HuH-7.5 (cell line): ENCODE results near the gene CELSR3.

Experiments
- DNase-seq: peaks from one replicate; pipeline ENCODE4 v3.0.0; 2011; ENCODE audit warnings: low spot score

Gene CELSR3

GRCh38 chr3:48599077-48599501, 63.6 kb downstream of the CELSR3 start:
- no peak for DNase-seq

DNA sequence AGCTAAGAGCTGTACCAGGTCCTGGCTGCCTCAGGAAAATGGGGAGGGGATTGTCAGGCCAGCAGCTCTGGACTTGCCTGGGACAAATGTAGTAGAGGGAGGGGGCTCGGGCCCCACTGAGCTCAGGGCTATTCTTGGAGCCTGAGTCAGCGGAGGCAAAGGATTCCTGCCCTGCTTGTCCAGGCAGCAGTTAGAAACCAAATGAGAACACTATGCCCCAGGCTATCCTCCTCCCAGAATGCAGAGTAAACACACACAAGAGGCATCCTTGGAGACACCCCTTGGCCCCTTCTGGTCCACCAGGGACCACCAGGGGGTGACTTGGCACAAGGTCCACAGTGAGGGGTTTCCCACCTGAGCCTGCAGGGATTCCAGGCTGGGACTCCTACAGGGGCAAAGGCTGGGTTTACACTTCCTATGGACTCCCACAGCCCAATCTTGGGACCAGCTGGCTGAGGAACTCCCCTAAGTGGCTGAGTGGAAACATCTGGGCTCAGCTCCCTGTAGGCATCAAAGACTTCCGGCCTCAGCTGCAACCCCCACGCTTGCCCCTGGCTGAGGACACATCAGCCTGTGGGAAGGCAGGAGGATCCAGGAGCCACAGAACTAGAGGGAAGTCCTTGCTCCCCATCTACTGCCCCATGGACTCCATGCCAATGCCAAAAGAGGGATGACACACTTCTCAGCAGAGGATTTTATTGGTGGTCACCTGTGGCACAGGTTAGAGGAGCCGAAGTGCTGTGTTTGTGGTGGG, 64.2 kb downstream of the CELSR3 start:
- DNase-seq = no peak

- no peak for DNase-seq
Observed at GRCh38 chr3:48597408-48597800, 65.3 kb downstream of the CELSR3 start.

- DNase-seq = no peak
Observed at GRCh38 chr3:48596676-48597407, 65.8 kb downstream of the CELSR3 start.

- no peak for DNase-seq
Observed at GRCh38 chr3:48596157-48596556, 66.5 kb downstream of the CELSR3 start.

GRCh38 chr3:48595526-48596121, 67.1 kb downstream of the CELSR3 start:
- DNase-seq = no peak

DNA sequence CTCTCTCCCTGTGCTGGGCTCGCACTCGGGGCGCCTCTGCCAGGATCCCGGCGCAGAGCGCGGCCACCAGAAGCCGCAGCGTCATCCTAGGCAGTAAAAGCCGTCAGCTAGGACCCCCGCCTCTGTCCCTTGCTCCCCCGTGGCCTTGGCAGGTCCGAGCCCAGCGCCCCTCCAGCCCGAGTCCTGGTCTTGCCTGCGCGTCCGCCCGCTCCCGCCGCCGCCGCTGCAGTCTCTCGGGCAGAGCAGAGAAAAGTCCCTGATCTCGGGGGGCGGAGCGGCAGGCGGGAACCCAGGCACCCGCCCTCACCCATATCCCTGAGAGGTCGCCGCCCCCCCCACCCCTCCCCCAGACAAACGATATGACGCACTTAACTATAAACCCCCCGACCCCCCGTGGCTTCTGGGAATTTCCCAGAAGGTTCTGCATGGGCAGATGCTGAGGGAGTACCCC, 67.6 kb downstream of the CELSR3 start, which contains the start of gene COL7A1:
Gene COL7A1, minus strand, starts transcription at position 255 of the 451 bp plus-strand sequence. Its CDS starts 170 bp downstream, at position 85.
- no peak for DNase-seq

GRCh38 chr3:48594417-48595049, 68.2 kb downstream of the CELSR3 start:
- no peak for DNase-seq

- DNase-seq = no peak
Observed at GRCh38 chr3:48593337-48593736, 69.3 kb downstream of the CELSR3 start.

DNA sequence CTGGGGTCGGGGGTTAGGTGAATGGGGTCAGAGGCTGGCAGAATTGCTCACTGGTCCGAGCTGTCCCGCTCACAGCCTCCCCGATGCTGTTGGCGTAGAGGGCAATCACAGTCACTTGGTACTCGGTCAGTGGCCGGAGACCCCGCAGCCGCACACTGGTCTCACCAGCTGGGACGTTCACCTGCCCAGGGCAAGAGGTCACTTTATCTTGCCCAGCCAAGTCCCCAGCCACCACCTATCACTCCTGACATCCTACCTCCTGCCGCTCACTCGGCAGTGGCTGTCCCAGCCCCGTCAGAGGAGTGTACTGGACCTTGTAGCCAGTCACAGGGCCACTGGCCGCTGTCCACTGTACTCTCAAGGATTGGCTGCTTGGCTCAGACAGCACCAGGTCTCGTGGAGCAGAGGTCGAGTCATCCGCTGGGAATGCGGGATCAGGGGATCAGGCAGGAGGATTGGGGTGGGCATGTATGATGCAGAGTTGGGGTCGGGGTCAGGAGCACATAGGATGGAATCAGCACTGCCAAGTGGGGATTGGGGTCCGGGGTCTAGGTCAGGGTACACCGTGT, 70.1 kb downstream of the CELSR3 start:
- no peak for DNase-seq

GRCh38 chr3:48591886-48592518, 70.7 kb downstream of the CELSR3 start:
- DNase-seq = no peak

DNA sequence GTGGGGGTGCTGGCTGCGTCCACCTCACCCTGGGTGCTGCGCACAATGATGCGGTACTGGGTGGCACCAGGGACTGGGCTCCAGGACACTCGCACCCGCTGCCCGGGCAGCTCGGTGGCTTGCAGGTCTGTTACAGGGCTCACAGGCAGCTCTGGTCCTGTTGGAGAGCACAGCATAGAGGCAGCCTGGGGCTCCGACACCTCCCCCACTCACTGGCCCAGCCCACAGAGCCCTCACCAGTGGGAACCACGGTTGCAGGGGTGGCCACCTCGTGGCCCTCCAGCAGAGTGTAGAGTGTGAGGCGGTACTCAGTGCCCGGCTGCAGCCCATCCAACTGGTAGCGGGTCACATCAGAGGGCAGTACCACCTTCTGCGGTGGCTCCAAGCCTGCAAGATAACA, 71.2 kb downstream of the CELSR3 start:
- no peak for DNase-seq

DNA sequence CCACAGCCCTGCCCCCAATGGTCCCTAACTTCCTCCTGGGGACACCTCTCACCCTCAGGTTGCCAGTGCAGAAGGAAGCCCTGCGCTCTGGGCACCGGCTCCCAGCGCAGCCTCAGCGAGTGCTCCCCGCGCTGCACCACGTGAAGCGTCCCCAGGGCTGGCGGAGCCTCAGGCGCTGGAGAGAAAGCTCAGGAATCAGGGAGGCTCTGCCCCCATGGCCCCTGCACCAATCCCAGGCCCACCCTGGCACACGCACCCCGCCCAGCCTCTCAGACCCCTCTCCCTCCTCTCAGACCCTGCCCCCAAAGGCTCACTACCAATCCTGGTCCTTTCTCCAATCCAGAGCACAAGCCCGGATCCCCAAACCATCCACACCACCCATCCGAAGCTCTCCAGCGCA, 74.5 kb downstream of the CELSR3 start:
- no peak for DNase-seq

GRCh38 chr3:48587686-48588085, 75.0 kb downstream of the CELSR3 start:
- no peak for DNase-seq
